NCI-H1436 (cell line): ENCODE data around the gene SVOP.

ENCODE experiments used
- DNase-seq: peaks from one replicate; lab custom pipeline; 2025; lab: John Stamatoyannopoulos, UW

Gene SVOP

GRCh38 chr12:108973629-108974152 lies 47.2 kb downstream of the SVOP start:
- no peak for DNase-seq

GRCh38 chr12:108972358-108972757 lies 48.5 kb downstream of the SVOP start:
- DNase-seq = no peak

- DNase-seq = no peak
These were observed 51.2 kb downstream of the SVOP start for GRCh38 chr12:108969622-108970021.

- DNase-seq = no peak
These were observed 52.9 kb downstream of the SVOP start for GRCh38 chr12:108967869-108968540.

GRCh38 chr12:108966378-108967151 lies 54.3 kb downstream of the SVOP start:
- no peak for DNase-seq

- DNase-seq = no peak
These were observed 55.0 kb downstream of the SVOP start for GRCh38 chr12:108965886-108966285.

GRCh38 chr12:108964371-108965352 lies 56.2 kb downstream of the SVOP start:
- DNase-seq = no peak

- no peak for DNase-seq
These were observed 58.6 kb downstream of the SVOP start for GRCh38 chr12:108962256-108962655.

GRCh38 chr12:108959748-108960655 lies 60.9 kb downstream of the SVOP start:
- DNase-seq = no peak

- no peak for DNase-seq
These were observed 65.5 kb downstream of the SVOP start for GRCh38 chr12:108955225-108955835.

GRCh38 chr12:108950991-108951739 lies 69.7 kb downstream of the SVOP start:
- DNase-seq = peak; percentile 77

GRCh38 chr12:108949976-108950375 lies 70.9 kb downstream of the SVOP start:
- DNase-seq = no peak

- DNase-seq = no peak
These were observed 72.5 kb downstream of the SVOP start for GRCh38 chr12:108948367-108948766.

- no peak for DNase-seq
These were observed 73.8 kb downstream of the SVOP start for GRCh38 chr12:108947097-108947496.

- DNase-seq = no peak
These were observed 80.7 kb downstream of the SVOP start for GRCh38 chr12:108940138-108940537.

- DNase-seq = no peak
These were observed 81.3 kb downstream of the SVOP start for GRCh38 chr12:108939594-108939993.

- DNase-seq = no peak
These were observed 82.5 kb downstream of the SVOP start for GRCh38 chr12:108938247-108938924.

GRCh38 chr12:108935159-108935763 lies 85.6 kb downstream of the SVOP start:
- DNase-seq = no peak

GRCh38 chr12:108933949-108934348 lies 86.9 kb downstream of the SVOP start:
- no peak for DNase-seq
